OCI-LY1 (cell line): ENCODE data around the gene MC5R.

Experiments used
- H2AFZ ChIP-seq: fragments of 200-600 bp; sonication (generic), shearing (Covaris generic); 2 replicates; pipeline ENCODE4 v1.6.0; 2014; ENCODE audit warnings: antibody characterized with exemption, mild to moderate bottlenecking, low read length
- H3F3A ChIP-seq: fragments of 200-600 bp; sonication (generic), shearing (Covaris generic); 2 replicates; pipeline ENCODE4 v1.6.0; 2014; ENCODE audit warnings: mild to moderate bottlenecking, antibody characterized with exemption, low read length, moderate library complexity; ENCODE audit not compliant: insufficient read depth
- H3K27ac ChIP-seq: fragments of 200-600 bp; sonication (generic); 2 replicates; pipeline ENCODE4 v1.5.1; 2014; ENCODE audit warnings: low read length, mixed run types, mild to moderate bottlenecking, low read depth; ENCODE audit not compliant: poor library complexity, severe bottlenecking
- H3K27me3 ChIP-seq: fragments of 200-600 bp; sonication (generic); 2 replicates; pipeline ENCODE4 v1.6.0; 2014; ENCODE audit warnings: antibody characterized with exemption, mild to moderate bottlenecking, low read length, moderate library complexity; ENCODE audit not compliant: insufficient read depth
- H3K36me3 ChIP-seq: fragments of 200-600 bp; sonication (generic); 2 replicates; pipeline ENCODE4 v1.6.1; 2014; ENCODE audit warnings: mild to moderate bottlenecking, antibody characterized with exemption, low read length, moderate library complexity, mixed read lengths; ENCODE audit not compliant: insufficient read depth
- H3K4me1 ChIP-seq: fragments of 200-600 bp; sonication (generic); 2 replicates; pipeline ENCODE4 v1.5.1; 2014; ENCODE audit warnings: mild to moderate bottlenecking, low read length, moderate library complexity; ENCODE audit not compliant: insufficient read depth, severe bottlenecking
- H3K4me2 ChIP-seq: fragments of 200-600 bp; sonication (generic), shearing (Covaris generic); 2 replicates; pipeline ENCODE4 v1.6.1; 2014; ENCODE audit warnings: low read length
- H3K4me3 ChIP-seq: fragments of 200-600 bp; sonication (generic); 2 replicates; pipeline ENCODE4 v1.5.1; 2014; ENCODE audit warnings: low read length, low read depth, mild to moderate bottlenecking, mixed read lengths; ENCODE audit not compliant: poor library complexity, severe bottlenecking
- H3K79me2 ChIP-seq: fragments of 200-600 bp; shearing (Covaris generic); 2 replicates; pipeline ENCODE4 v1.6.1; 2016; ENCODE audit warnings: mixed run types, low read length, mixed read lengths; ENCODE audit not compliant: insufficient read depth
- H3K9ac ChIP-seq: fragments of 200-600 bp; sonication (generic), shearing (Covaris generic); 2 replicates; pipeline ENCODE4 v1.6.1; 2014; ENCODE audit warnings: mild to moderate bottlenecking, low read length, mixed read lengths
- H3K9me2 ChIP-seq: fragments of 200-600 bp; sonication (generic), shearing (Covaris generic); 2 replicates; pipeline ENCODE4 v1.6.1; 2014; ENCODE audit warnings: low read depth, mild to moderate bottlenecking, low read length, mixed read lengths
- H3K9me3 ChIP-seq: fragments of 200-600 bp; shearing (Covaris generic); 2 replicates; pipeline ENCODE4 v1.6.1; 2014; ENCODE audit warnings: low read length, mixed read lengths
- H4K20me1 ChIP-seq: fragments of 200-600 bp; sonication (generic), shearing (Covaris generic); 2 replicates; pipeline ENCODE4 v1.6.0; 2016; ENCODE audit warnings: mild to moderate bottlenecking, low read length; ENCODE audit not compliant: insufficient read depth
- EZH2 ChIP-seq: fragments of 200-600 bp; sonication (generic), shearing (Covaris generic); IDR thresholded peaks from 2 replicates; pipeline ENCODE4 v1.8.0; 2017; ENCODE audit warnings: borderline replicate concordance, mixed run types, mild to moderate bottlenecking, antibody characterized with exemption, low read length, moderate library complexity, mixed read lengths
- TF ChIP-seq, protein P1 (sequence below): fragments of 200-600 bp; sonication (generic), shearing (Covaris generic); IDR thresholded peaks from 2 replicates; pipeline ENCODE4 v1.5.1; 2017; ENCODE audit warnings: mild to moderate bottlenecking, antibody characterized with exemption, low read length, moderate library complexity, mixed read lengths

The MC5R gene

DNA sequence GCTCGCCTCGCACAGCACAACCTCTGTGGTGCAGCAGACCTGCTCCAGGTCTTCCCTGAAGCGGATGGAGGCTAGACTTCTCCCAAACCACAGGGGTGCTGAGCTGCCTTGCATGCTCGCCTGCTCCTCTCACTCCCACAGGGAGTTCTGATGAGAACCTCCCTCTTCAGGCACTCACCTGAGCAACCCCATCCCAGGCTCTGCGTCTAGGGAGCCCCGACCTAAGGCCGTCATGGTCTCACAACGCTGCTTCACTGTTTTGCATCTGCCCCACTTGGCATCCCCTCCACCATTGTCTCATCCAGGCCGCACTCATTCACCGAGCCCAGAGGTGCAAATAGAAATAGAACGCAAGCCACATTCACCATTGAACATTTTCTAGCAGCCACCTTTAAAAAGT, 24.6 kb upstream of the MC5R start:
- H2AFZ ChIP-seq: no peak overlapping the region
- no peak overlapping the region for H3K9ac ChIP-seq
- no peaks in the 10 kb centered on the region for H4K20me1 ChIP-seq
- H3K9me2 ChIP-seq: no peaks in the 10 kb centered on the region
- H3K27ac ChIP-seq: no peak overlapping the region
- H3K36me3 ChIP-seq: no peaks in the 10 kb centered on the region
- TF ChIP-seq, protein P1, sequence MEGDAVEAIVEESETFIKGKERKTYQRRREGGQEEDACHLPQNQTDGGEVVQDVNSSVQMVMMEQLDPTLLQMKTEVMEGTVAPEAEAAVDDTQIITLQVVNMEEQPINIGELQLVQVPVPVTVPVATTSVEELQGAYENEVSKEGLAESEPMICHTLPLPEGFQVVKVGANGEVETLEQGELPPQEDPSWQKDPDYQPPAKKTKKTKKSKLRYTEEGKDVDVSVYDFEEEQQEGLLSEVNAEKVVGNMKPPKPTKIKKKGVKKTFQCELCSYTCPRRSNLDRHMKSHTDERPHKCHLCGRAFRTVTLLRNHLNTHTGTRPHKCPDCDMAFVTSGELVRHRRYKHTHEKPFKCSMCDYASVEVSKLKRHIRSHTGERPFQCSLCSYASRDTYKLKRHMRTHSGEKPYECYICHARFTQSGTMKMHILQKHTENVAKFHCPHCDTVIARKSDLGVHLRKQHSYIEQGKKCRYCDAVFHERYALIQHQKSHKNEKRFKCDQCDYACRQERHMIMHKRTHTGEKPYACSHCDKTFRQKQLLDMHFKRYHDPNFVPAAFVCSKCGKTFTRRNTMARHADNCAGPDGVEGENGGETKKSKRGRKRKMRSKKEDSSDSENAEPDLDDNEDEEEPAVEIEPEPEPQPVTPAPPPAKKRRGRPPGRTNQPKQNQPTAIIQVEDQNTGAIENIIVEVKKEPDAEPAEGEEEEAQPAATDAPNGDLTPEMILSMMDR: no peak
- no peak for TF ChIP-seq EZH2
- H3F3A ChIP-seq: no peaks in the 10 kb centered on the region
- no peak overlapping the region for H3K4me2 ChIP-seq
- no peaks in the 10 kb centered on the region for H3K9me3 ChIP-seq
- no peak overlapping the region for H3K4me3 ChIP-seq
- no peaks in the 10 kb centered on the region for H3K79me2 ChIP-seq
- peaks cover 12% of the 10 kb centered on the region for H3K27me3 ChIP-seq
- no peaks in the 10 kb centered on the region for H3K4me1 ChIP-seq

DNA sequence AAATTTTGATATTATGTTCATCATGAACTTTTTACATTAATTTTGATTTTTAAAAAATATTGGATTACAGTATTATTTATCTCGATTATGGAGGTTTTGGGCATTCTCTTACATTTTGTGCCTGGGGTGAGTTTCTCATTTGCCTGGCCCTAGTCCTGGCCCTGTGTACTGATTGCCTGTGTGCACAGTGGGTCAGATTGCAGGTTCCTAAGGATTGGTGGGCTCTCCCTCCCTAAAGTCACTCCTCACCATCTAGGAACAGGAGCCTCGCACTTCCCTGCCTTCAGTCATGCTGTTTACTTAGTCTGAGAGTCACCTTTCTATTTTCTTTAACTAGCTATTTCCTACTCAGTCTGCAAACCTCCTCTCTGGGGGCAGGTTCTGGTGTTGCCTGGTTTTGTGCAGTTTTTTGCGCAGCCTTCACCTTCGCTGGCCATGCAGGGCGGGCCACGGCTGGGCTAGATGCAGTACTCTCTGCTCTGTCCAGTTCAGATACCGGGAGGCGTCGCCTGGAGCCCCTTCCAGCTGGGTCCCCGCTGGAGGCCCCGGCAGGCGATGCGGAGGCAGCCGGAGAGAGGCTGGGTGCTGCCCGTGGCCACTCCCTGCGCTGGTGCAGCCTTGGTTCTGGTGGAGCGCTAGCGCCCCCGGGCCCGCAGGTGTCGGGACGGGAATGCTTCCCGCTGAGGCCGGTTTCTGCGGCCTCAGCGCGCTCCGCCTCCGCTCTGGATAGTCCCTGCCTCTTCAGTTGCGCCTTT, 23.3 kb upstream of the MC5R start:
- H3K4me2 ChIP-seq: no peak overlapping the region
- no peak overlapping the region for H3K27ac ChIP-seq
- H3K4me3 ChIP-seq: no peak overlapping the region

DNA sequence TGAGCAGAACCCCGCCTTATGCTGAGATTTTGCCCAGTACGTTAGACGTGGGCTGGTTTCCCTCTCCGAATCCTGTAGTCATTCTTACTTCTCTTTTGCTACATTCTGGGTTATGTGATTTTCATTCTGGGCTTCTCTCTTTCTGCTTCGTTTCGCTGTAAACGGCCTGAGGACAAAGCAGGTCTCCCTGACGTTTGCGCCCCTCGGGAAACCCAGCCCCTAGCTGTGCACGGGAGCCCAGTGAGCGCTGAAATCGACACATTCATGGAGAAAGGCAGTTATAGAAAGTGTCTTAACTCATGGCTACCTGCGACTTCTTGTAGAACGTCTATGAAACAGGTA, 22.7 kb upstream of the MC5R start:
- Histone ChIP-seq H3K9me2 (no peaks in the 10 kb centered on the region), H3K36me3 (no peaks in the 10 kb centered on the region), H3K9me3 (no peaks in the 10 kb centered on the region), H3K27me3 (peaks cover 18% of the 10 kb centered on the region), H4K20me1 (no peaks in the 10 kb centered on the region), H3K4me2 (no peak overlapping the region), H2AFZ (no peak overlapping the region), H3K4me3 (no peak overlapping the region), H3K4me1 (no peaks in the 10 kb centered on the region), H3K9ac (no peak overlapping the region), H3F3A (no peaks in the 10 kb centered on the region), H3K79me2 (no peaks in the 10 kb centered on the region), H3K27ac (no peak overlapping the region)
- TF ChIP-seq EZH2: no peak
- TF ChIP-seq, protein P1: no peak; the same call in 1 of the 2 replicates

More for the DNA sequence above, 23.3 kb upstream of the MC5R start:
- no peak overlapping the region for H2AFZ ChIP-seq
- peaks cover 18% of the 10 kb centered on the region for H3K27me3 ChIP-seq
- H3K9me2 ChIP-seq: no peaks in the 10 kb centered on the region
- no peak overlapping the region for H3K9ac ChIP-seq
- TF ChIP-seq EZH2: no peak
- TF ChIP-seq, protein P1: peak; percentile 30; the same call in 1 of the 2 replicates
- H3K9me3 ChIP-seq: no peaks in the 10 kb centered on the region
- H3K4me1 ChIP-seq: no peaks in the 10 kb centered on the region
- H4K20me1 ChIP-seq: no peaks in the 10 kb centered on the region
- H3F3A ChIP-seq: no peaks in the 10 kb centered on the region
- H3K36me3 ChIP-seq: no peaks in the 10 kb centered on the region
- H3K79me2 ChIP-seq: no peaks in the 10 kb centered on the region
